Measurements from ENCODE around the gene FGA.
"Not testable (repeated sequence)": the region's sequence is repeated elsewhere in the genome, so short reads cannot be mapped to it uniquely, and the experiment has no call there.

Gene FGA

DNA sequence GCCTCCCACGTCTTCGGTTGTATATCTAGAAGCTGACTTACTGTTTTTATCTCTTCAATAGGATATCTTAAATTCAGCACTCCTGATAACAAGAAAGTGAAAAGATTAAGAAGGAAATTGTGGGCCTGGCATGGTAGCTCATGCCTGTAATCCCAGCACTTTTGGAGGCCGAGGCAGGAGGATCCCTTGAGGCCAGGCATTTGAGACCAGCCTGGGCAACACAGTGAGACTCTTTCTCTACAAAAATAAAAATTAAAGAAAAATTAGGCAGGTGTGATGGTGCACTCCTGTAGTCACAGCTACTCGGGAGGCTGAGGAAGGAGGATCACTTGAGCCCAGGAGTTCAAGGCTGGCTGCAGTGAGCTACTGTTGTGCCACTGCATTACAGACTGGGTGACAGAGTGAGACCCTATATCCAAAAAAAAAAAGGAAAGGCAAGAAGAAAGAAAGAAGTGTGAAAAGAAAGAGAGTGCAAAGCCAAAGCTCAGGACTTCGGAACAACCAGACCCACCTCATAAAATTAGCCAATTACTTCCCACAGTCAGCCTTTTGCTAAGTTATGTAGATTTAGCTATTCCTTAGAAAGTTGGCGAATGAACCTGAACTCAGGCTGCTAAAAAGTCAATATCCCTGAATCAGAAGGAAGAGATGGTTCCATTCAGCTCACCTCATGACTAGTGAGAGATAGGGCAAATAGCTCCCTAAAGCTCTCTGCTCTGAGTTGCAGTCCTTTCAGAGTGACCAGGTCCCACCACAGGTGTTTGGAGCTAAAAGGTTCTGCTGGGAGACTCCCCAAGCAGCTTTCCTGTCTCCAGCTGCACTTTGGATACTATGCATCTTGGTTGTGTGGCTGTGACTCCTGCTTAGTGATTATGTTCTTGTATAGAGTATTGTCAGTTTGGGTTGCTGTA, 12.7 kb upstream of the FGA start:
- ChIA-PET CTCF (interaction anchor here (0.7 to 1.7 kb wide), 7 partner anchors 9 to 51 kb away, joined by 3 to 8 read pairs (median 3); no protein-coding TSS in a partner anchor), POLR2A (no interaction called here)
- DNase-seq (ENCODE audit: extremely low spot score) = no peak
- TF ChIP-seq, protein P1, sequence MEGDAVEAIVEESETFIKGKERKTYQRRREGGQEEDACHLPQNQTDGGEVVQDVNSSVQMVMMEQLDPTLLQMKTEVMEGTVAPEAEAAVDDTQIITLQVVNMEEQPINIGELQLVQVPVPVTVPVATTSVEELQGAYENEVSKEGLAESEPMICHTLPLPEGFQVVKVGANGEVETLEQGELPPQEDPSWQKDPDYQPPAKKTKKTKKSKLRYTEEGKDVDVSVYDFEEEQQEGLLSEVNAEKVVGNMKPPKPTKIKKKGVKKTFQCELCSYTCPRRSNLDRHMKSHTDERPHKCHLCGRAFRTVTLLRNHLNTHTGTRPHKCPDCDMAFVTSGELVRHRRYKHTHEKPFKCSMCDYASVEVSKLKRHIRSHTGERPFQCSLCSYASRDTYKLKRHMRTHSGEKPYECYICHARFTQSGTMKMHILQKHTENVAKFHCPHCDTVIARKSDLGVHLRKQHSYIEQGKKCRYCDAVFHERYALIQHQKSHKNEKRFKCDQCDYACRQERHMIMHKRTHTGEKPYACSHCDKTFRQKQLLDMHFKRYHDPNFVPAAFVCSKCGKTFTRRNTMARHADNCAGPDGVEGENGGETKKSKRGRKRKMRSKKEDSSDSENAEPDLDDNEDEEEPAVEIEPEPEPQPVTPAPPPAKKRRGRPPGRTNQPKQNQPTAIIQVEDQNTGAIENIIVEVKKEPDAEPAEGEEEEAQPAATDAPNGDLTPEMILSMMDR (IDR thresholded peaks at IDR 0.05; ENCODE audit: control extremely low read depth, extremely low read depth, low read depth, missing control alignments) = no peak

DNA sequence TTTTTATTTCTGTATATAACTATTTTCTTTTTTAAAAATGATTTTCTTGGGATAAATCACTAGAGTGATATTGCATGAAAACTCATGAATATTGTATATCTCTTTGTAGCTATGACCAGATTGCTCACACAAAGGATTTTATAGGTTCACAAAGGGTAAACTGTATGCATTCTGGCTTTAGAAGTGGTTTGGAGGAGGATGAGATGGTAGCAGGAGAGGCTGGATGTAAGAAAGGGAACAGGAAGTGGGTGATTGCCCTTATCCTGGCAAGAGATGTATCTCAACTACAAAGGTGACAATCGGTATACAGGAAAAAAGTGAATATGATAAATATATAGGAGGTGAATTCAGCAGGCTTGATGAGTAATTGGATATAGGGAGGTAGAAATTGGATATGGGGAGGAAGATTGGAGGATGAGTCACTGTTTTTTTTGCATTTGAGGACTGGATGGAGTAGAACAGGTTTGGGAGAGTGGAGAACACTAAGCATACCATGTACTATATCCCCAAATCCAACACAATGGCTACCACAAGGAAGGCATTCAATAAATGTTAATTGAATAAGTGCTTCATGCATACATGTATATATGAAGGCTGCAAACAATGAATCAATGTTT, 12.0 kb upstream of the FGA start:
- no peak for DNase-seq (ENCODE audit: extremely low spot score)
- ChIA-PET CTCF (interaction anchor here (1.1 to 1.7 kb wide), 5 partner anchors 8 to 23 kb away, joined by 3 to 8 read pairs (median 4); no protein-coding TSS in a partner anchor), POLR2A (no interaction called here)
- TF ChIP-seq, protein P1 (IDR thresholded peaks at IDR 0.05; ENCODE audit: control extremely low read depth, extremely low read depth, low read depth, missing control alignments) = no peak

DNA sequence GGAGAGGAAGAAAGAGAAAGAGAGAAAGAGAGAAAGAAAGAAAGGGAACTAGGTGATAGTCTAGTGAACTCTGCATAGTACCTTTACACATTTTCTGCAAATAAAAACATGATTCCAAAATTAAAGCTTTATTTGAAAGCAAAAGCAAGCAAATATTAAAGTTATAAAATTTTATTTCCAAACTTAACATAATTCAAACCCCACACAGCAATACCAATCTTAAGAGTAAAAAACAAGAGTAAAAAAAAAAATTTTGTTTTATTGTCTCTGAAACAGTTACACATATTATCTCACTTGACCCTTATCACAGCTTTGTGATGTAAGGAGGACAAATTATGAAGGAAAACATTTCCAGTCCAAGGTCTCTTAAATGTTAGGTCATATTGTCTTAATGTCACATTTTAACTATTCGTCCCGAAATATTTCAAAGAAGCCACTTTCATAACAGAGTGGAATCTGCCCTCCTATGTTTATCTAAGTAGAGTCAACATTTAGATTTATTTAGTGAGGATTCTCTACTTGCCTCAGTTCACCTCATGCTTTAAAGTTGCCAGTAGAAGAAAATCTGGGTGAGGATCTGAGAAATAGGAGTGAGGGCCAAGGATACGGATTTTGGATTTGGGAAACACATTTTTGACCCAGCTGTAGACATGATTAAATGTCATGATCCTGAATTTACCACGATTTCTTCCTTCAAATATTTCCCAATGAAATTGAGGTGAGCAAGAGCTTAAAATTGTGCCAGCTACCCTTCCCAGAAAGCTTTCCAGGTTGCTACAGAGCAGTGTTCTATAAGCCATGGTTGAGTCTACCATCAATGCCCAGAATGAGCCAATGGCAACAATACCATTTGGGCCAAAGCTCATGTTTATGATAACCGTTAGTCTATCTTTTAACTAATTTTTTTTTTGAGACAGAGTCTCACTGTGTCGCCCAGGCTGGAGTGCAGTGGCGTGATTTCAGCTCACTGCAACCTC, 7.5 kb upstream of the FGA start:
- DNase-seq (ENCODE audit: extremely low spot score) = no peak
- ChIA-PET CTCF (interaction anchor here (1.0 to 1.1 kb wide), 2 partner anchors 10 to 20 kb away, joined by 3 to 4 read pairs; no protein-coding TSS in a partner anchor), POLR2A (no interaction called here)
- TF ChIP-seq, protein P1 (IDR thresholded peaks at IDR 0.05; ENCODE audit: control extremely low read depth, extremely low read depth, low read depth, missing control alignments) = no peak

DNA sequence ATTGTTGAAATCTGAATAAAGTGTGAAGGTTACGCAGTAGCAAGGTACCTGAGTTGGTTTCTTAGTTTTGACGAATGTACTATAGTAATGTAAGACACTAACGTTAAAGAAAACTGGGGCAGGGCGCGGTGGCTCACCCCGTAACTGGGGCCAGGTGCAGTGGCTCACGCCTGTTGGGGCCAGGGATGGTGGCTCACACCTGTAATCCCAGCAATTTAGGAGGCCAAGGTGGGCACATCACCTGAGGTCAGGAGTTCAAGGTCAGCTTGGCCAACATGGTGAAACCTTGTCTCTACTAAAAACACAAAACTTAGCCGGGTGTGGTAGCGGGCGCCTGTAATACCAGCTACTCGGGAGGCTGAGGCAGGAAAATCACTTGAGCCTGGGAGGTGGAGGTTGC, 6.7 kb upstream of the FGA start:
- POLR2A ChIA-PET; DNase-seq (ENCODE audit: extremely low spot score); CTCF ChIA-PET: not testable (repeated sequence)

DNA sequence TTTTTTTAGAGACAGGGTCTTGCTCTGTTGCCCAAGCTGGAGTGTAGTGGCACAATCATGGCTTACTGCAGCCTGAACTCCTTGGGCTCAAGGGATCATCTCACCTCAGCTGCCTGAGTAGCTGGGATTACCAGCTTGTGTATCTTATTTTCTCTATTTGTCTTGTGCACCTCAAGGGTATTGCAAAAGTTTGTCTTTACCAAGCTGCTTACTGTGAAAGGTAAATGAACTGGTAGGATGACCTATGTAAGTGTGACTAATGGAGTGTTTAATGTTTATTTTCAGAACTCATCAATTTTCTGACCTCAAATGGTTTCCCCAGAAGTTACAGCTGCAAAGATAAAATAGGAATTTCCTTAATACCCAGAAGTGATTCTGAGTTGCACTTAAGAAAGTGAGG, 5.3 kb upstream of the FGA start:
- CTCF ChIA-PET = interaction anchor here (1.1 to 3.4 kb wide), 8 partner anchors 10 to 40 kb away, joined by 3 to 19 read pairs (median 5); no protein-coding TSS in a partner anchor

DNA sequence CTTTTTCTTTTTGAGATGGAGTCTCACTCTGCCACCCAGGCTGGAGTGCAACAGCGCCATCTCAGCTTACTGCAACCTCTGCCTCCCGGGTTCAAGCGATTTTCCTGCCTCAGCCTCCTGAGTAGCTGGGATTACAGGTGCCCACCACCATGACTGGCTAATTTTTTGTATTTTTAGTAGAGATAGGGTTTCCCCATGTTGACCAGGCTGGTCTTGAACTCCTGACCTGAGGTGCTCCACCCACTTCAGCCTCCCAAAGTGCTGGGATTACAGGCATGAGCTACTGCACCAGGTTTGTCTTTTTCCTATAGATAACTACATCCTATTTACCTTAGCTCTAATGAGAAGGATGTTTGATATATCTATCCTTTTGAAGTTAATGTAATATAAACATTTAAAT, 3.8 kb upstream of the FGA start:
- CTCF ChIA-PET = interaction anchor here (0.9 to 3.4 kb wide), 10 partner anchors 9 to 42 kb away, joined by 3 to 19 read pairs (median 4); no protein-coding TSS in a partner anchor
- POLR2A ChIA-PET; DNase-seq (ENCODE audit: extremely low spot score): not testable (repeated sequence)

More for the DNA sequence above, 5.3 kb upstream of the FGA start:
- no peak for DNase-seq (ENCODE audit: extremely low spot score)
- POLR2A ChIA-PET = no interaction called here
- TF ChIP-seq, protein P1 (IDR thresholded peaks at IDR 0.05; ENCODE audit: control extremely low read depth, extremely low read depth, low read depth, missing control alignments) = no peak

DNA sequence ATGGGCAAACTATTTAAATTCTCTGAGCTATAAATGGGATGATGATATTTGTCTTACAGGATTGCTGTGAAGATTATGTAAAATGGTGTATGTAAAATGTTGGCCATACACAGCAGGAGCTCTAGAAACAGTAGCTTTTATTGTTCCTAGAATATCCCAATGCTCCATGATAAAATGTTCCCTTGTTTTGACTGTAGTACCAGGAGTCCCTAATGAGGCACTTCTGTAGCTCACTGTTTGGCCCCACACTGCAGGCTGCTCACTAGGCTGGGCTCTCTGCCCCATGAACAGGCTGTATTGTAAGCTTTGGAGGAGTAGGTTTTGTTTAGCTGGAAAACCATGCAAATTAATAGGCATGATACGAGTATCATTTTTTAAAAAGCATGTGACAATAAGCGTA, 3.3 kb upstream of the FGA start:
- TF ChIP-seq, protein P1 (IDR thresholded peaks at IDR 0.05; ENCODE audit: control extremely low read depth, extremely low read depth, low read depth, missing control alignments) = no peak
- DNase-seq (ENCODE audit: extremely low spot score) = no peak
- ChIA-PET POLR2A (no interaction called here), CTCF (interaction anchor here (0.7 to 3.4 kb wide), 9 partner anchors 9 to 42 kb away, joined by 3 to 19 read pairs (median 4); no protein-coding TSS in a partner anchor)
